Upper lobe of left lung (tissue), 6 donors: ENCODE results near the gene PTPN1. TPM values are rescaled to one million over a fixed set of nuclear protein-coding genes. Genes with fewer than 3 reads are reported as not detected.

Experiments
- ATAC-seq, 2 donors: fragments of 200-7000 bp; cut with Tn5 transposase; one replicate each; pipeline ENCODE4 v1.9.1; 2022; ENCODE audit warnings: mild to moderate bottlenecking in 2 of 2, moderate library complexity in 2 of 2; ENCODE audit not compliant: low FRiP score in 2 of 2
- DNase-seq, 2 donors: peaks; one replicate each; pipeline ENCODE4 v3.0.0-alpha.2; 2019 to 2020
- H3K27ac ChIP-seq, 4 donors: fragments of 200-600 bp; sonication (generic); one replicate each; pipeline ENCODE4 v1.5.1; 2016 to 2019
- H3K27me3 ChIP-seq, 4 donors: fragments of 200-600 bp; sonication (generic); one replicate each; pipeline ENCODE4 v1.5.1; 2017 to 2019
- H3K36me3 ChIP-seq, 4 donors: fragments of 200-600 bp; sonication (generic); one replicate each; pipeline ENCODE4 v1.5.1; 2016 to 2019
- H3K4me1 ChIP-seq, 4 donors: fragments of 200-600 bp; sonication (generic); one replicate each; pipeline ENCODE4 v1.5.1; 2018 to 2019
- H3K4me3 ChIP-seq, 4 donors: fragments of 200-600 bp; sonication (generic); one replicate each; pipeline ENCODE4 v1.5.1; 2017 to 2019; ENCODE audit warnings: mild to moderate bottlenecking in 2 of 4, moderate library complexity in 1 of 4
- H3K9me3 ChIP-seq, 4 donors: fragments of 200-600 bp; sonication (generic); one replicate each; pipeline ENCODE4 v1.5.1; 2018 to 2019
- CTCF ChIP-seq, 6 experiments: fragments of 450-650 bp in 4 of 6; fragments of 200-600 bp in 2 of 6; sonication (generic) in 2 of 6; IDR thresholded peaks; one replicate each; pipeline ENCODE4 v1.5.1; 2016 to 2019; ENCODE audit warnings: antibody characterized with exemption in 6 of 6
- EP300 ChIP-seq, 4 donors: sonication (generic); formaldehyde crosslinking; IDR thresholded peaks; one replicate each; pipeline ENCODE4 v1.5.1; 2017; ENCODE audit warnings: antibody characterized with exemption in 4 of 4, control low read depth in 2 of 4
- POLR2A ChIP-seq, 4 donors: fragments of 450-650 bp; IDR thresholded peaks; one replicate each; pipeline ENCODE4 v1.5.1; 2016 to 2017; ENCODE audit warnings: antibody characterized with exemption in 4 of 4, mild to moderate bottlenecking in 2 of 4
- POLR2AphosphoS5 ChIP-seq, 2 donors: sonication (generic); formaldehyde crosslinking; IDR thresholded peaks; one replicate each; pipeline ENCODE4 v1.5.1; 2017; ENCODE audit warnings: antibody characterized with exemption in 2 of 2
- WGBS, 2 donors: methylation state at CpG; one replicate each; pipeline ENCODE4 v1.1.5; 2017 to 2018; 5-methylcytosine and 5-hydroxymethylcytosine counted together
- small RNA-seq, 4 donors: library from RNA; depleted of rRNA; stranded (forward); fragments of <200 nt; gene quantifications; one replicate each; pipeline ENCODE3, GENCODE V24; 2016
- total RNA-seq, 6 donors: library from RNA; depleted of rRNA in 4 of 6; stranded (reverse); fragments of >200 nt in 4 of 6; gene quantifications; one replicate each; pipeline versions ENCODE4 v1.1.0 to v1.2.1, GENCODE V29; 2016 to 2021
- donor health status: DM: no; HTN: no; CAD: no; lungs with moderate emphysema.
- donor health status: DM: no; HTN: yes; CAD: no; lungs with severe emphysema.

The PTPN1 gene
- total RNA-seq, 6 donors from 2014 or later: 75.1 to 137 (median 96.1) TPM

GRCh38 chr20:50634191-50634590, 124.0 kb downstream of the PTPN1 start:
- TF ChIP-seq EP300 (IDR thresholded peaks at IDR 0.05) (no peak), POLR2AphosphoS5 (IDR thresholded peaks at IDR 0.05) (no peak), CTCF (IDR thresholded peaks at IDR 0.05) (no peak), POLR2A (IDR thresholded peaks at IDR 0.05) (no peak)
- WGBS, 2 donors: 59 to 71% methylated on average over 6 of the region's 6 CpGs

More at GRCh38 chr20:50634191-50634590, 124.0 kb downstream of the PTPN1 start:
- H3K36me3 ChIP-seq: no peaks in the 10 kb centered on the region
- H3K27me3 ChIP-seq: no peaks in the 10 kb centered on the region
- ATAC-seq (no peak), DNase-seq (no peak)
- H3K9me3 ChIP-seq: no peaks in the 10 kb centered on the region
- H3K27ac ChIP-seq: no peak overlapping the region
- H3K4me3 ChIP-seq: no peak overlapping the region
- H3K4me1 ChIP-seq: peaks cover 22 to 27% (median 23%) of the 10 kb centered on the region in 4 donors

Small RNAs within 50 kb of the gene (small RNA-seq; reads per million reads assigned to genes)
- gene COX6CP2 (0 reads per million in 4 donors), gene MIR1302-5 (0 reads per million in 4 donors), gene MIR645 (0 reads per million in 4 donors), gene RF00019 (0 reads per million in 4 donors)

Other genes with a start within 250 kb of the PTPN1 start
- 10 to 100 TPM in 2 of 6 donors, 1 to 10 TPM in 4; 2.1 to 36.7 (median 5.1) TPM for gene RIPOR3, start 181.2 kb downstream of the PTPN1 start, total RNA-seq
- 10 to 100 TPM in 5 of 6 donors, 1 to 10 TPM in 1; 7.3 to 56.4 (median 43.4) TPM for gene PARD6B, start 221.2 kb downstream of the PTPN1 start, total RNA-seq